ENCODE measurements around the gene TBX21.

- no peak for TF ChIP-seq EZH2 (IDR thresholded peaks at IDR 0.05; ENCODE audit: borderline replicate concordance, low read depth, low read length, severe bottlenecking)
- TF ChIP-seq, protein P1, sequence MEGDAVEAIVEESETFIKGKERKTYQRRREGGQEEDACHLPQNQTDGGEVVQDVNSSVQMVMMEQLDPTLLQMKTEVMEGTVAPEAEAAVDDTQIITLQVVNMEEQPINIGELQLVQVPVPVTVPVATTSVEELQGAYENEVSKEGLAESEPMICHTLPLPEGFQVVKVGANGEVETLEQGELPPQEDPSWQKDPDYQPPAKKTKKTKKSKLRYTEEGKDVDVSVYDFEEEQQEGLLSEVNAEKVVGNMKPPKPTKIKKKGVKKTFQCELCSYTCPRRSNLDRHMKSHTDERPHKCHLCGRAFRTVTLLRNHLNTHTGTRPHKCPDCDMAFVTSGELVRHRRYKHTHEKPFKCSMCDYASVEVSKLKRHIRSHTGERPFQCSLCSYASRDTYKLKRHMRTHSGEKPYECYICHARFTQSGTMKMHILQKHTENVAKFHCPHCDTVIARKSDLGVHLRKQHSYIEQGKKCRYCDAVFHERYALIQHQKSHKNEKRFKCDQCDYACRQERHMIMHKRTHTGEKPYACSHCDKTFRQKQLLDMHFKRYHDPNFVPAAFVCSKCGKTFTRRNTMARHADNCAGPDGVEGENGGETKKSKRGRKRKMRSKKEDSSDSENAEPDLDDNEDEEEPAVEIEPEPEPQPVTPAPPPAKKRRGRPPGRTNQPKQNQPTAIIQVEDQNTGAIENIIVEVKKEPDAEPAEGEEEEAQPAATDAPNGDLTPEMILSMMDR (IDR thresholded peaks at IDR 0.05; ENCODE audit: borderline replicate concordance, extremely low read depth, low read length, poor library complexity, severe bottlenecking) = no peak
Measured at GRCh38 chr17:47744168-47745036, 11.4 kb downstream of the TBX21 start.

Data from DND-41 (cell line).